Stimulated activated CD4-positive, alpha-beta T cell treated with anti-CD3 and anti-CD28 coated beads, Interleukin-2, amount 100 ng/mL, for 4 hours (primary cell): ENCODE data around the gene FLCN.

Experiments
- DNase-seq: peaks from one replicate; pipeline ENCODE4 v3.0.0-alpha.2; 2020; ENCODE audit warnings: low read depth

Gene FLCN

DNA sequence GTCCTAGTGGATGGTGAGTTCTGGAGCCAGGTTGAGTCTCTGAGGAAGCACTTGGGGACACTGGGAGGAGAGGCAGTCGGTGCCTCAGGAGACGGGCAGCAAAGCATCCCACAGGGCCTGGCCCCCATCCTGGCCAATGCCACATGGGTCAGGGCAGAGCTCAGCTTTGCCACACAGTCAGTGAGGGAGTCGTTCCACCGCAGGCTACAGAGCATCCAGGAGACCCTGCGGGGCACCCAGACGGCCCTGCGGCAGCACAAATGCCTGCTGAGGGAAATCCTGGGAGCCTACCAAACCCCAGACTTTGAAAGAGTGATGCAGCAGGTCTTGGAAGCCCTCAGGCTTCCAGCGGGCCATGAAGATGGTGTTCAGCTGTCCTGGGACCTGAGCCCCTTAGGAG lies 70.5 kb downstream of the FLCN start:
- DNase-seq, result no peak

DNA sequence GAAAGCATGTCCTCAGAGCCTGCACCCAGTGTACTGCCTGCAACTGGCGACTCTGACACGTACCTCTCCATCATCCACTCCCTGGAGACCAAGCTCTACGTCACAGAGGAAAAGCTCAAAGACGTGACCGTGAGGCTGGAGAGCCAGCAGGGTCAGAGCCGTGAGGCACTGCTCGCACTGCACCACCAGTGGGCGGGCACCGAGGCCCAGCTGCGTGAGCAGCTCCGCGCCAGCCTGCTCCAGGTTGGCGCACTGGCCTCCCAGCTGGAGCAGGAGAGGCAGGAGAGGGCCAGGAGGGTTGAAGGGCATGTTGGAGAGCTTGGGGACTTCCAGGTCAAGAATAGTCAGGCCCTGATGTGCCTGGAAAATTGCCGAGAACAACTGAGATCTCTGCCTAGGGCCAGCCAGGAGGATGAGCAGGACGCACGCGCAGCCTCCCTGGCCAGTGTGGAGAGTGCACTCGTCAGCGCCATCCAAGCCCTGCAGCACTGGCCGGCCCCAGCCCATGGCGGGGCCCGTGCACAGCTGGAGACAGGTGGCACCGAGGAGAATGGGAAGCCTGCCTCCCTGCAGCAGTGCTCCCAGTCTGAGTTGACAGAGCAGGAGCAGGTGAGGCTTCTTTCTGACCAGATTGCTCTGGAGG lies 71.2 kb downstream of the FLCN start:
- no peak for DNase-seq

DNA sequence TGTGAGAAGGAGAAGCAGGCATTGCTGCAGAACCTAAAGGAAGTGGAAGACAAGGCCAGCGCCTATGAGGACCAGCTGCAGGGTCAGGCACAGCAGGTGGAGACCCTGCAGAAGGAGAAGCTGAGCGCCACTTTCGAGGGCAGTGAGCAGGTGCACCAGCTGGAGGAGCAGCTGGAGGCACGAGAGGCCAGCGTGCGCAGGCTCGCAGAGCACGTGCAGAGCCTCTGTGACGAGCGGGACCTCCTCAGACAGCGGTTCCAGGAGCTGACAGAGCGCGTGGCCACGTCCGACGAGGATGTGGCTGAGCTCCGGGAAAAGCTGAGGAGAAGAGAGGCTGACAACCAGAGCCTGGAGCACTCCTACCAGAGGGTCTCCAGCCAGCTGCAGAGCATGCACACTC lies 72.3 kb downstream of the FLCN start:
- DNase-seq, result no peak

DNA sequence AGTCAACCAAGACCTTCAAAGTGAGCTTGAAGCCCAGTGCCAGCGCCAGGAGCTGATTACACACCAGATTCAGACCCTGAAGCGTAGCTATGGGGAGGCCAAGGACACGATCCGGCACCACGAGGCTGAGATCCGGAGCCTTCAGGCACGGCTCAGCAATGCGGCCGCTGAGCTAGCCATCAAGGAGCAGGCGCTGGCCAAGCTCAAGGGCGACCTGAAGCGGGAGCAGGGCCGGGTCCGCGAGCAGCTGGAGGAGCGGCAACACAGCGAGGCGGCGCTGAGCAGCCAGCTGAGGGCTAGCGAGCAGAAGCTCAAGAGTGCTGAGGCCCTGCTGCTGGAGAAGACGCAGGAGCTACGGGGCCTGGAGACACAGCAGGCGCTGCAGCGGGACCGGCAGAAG lies 72.8 kb downstream of the FLCN start:
- no peak for DNase-seq
